Measurements from ENCODE around the gene GPC3. TPM values are rescaled to one million over a fixed set of nuclear protein-coding genes. Genes with fewer than 3 reads are reported as not detected.

GPC3 gene
- total and polyA plus RNA-seq, 2 of the 4 experiments (the other 2 are of a cell fraction): not detected

GRCh38 chrX:133905305-133905704 is 80.1 kb downstream of the GPC3 start:
- intact Hi-C loops (cut with micrococcal nuclease): no loop called here
- TF ChIP-seq FOS (IDR thresholded peaks at IDR 0.05; ENCODE audit: low read depth, low read length) (no peak), MAZ (IDR thresholded peaks at IDR 0.05; ENCODE audit: borderline replicate concordance, low read depth, low read length) (no peak), CTCF (conservative IDR thresholded peaks at IDR 0.05; ENCODE audit: low read depth, low read length) (no peak), RCOR1 (IDR thresholded peaks at IDR 0.05; ENCODE audit: insufficient replicate concordance, low read length) (no peak), RAD21 (IDR thresholded peaks at IDR 0.05; ENCODE audit: low read length) (no peak), USF2 (IDR thresholded peaks at IDR 0.05; ENCODE audit: low read depth, low read length) (no peak), CEBPB (IDR thresholded peaks at IDR 0.05; ENCODE audit: low read depth, low read length) (no peak)

More at GRCh38 chrX:133905305-133905704, 80.1 kb downstream of the GPC3 start:
- ChIA-PET POLR2A (ENCODE audit: unreplicated experiment) (no interaction called here), CTCF (no interaction called here)
- no TSS peak for BruUV-seq (replicated peaks)
- peaks cover 3% of the 10 kb centered on the region for H3K27me3 ChIP-seq (ENCODE audit: control insufficient read depth, insufficient read depth, low read length)
- no peak overlapping the region for H3K4ac ChIP-seq (ENCODE audit: low read depth, low read length)
- dilution Hi-C loops (cut with HindIII; ENCODE audit: low sequenced_read_pairs, unreplicated experiment) (no loop called here), in situ Hi-C loops (cut with MboI; ENCODE audit: low sequenced_read_pairs) (no loop called here)
- H3K9me3 ChIP-seq (ENCODE audit: control insufficient read depth, insufficient read depth, low read length): no peaks in the 10 kb centered on the region
- ATAC-seq (ENCODE audit: low read depth): no peak
- no peak overlapping the region for H3K23ac ChIP-seq (ENCODE audit: low read depth, low read length)
- no peaks in the 10 kb centered on the region for H3K79me1 ChIP-seq (ENCODE audit: low read depth in 1 of 2, low read length in 2 of 2)
- no peak overlapping the region for H3K4me3 ChIP-seq (ENCODE audit: insufficient read depth, low read depth, low read length)
- H3K18ac ChIP-seq (ENCODE audit: low read depth, low read length): no peak overlapping the region
- no peak for DNase-seq
- no peak overlapping the region for H2BK15ac ChIP-seq (ENCODE audit: low read depth, low read length)
- H3K56ac ChIP-seq (ENCODE audit: extremely low read depth, insufficient read depth, low read length): no peak overlapping the region
- no peak overlapping the region for H3K9ac ChIP-seq (ENCODE audit: low read depth, low read length)
- H3K27ac ChIP-seq (ENCODE audit: insufficient read depth, low read length): no peak overlapping the region
- H4K91ac ChIP-seq (ENCODE audit: insufficient read depth, low read depth, low read length): no peak overlapping the region
- no peak overlapping the region for H2BK20ac ChIP-seq (ENCODE audit: low read depth, low read length)
- H3K9me1 ChIP-seq (ENCODE audit: insufficient read depth, low read length): no peaks in the 10 kb centered on the region
- H4K20me1 ChIP-seq (ENCODE audit: insufficient read depth, low read length): no peaks in the 10 kb centered on the region
- H3K4me1 ChIP-seq (ENCODE audit: control insufficient read depth, insufficient read depth, low read length): no peaks in the 10 kb centered on the region
- no peak overlapping the region for H2BK5ac ChIP-seq (ENCODE audit: low read depth, low read length, poor library complexity, severe bottlenecking)
- no peak overlapping the region for H2BK120ac ChIP-seq (ENCODE audit: low read depth, low read length)
- H3K4me2 ChIP-seq (ENCODE audit: low read depth, low read length): no peak overlapping the region
- H3K14ac ChIP-seq (replicated peaks; ENCODE audit: low read depth, low read length): no peak overlapping the region
- no peak overlapping the region for H4K5ac ChIP-seq (ENCODE audit: low read depth, low read length)
- H4K8ac ChIP-seq (ENCODE audit: low read depth in 2 of 2, low read length in 2 of 2): no peak overlapping the region
- no CpG with 5 or more reads among the region's 3 CpGs for WGBS, 2 experiments (ENCODE audit: extremely low coverage in 2 of 2, insufficient read length in 1 of 2)
- H2AK5ac ChIP-seq (ENCODE audit: low read depth, low read length): no peak overlapping the region
- no peak overlapping the region for H2AFZ ChIP-seq (replicated peaks; ENCODE audit: low read length, poor library complexity)
- H3K36me3 ChIP-seq (ENCODE audit: control insufficient read depth, insufficient read depth, low read length): no peaks in the 10 kb centered on the region
- no peak overlapping the region for H2AK9ac ChIP-seq (replicated peaks; ENCODE audit: low read depth, low read length, poor library complexity)

Data from IMR-90 (cell line).